HUDEP-2 (cell line): ENCODE measurements around the gene STAT6.

Experiments used
- DNase-seq, 76 experiments: peaks; one replicate each; lab custom pipeline; 2025; ENCODE audit not compliant: unreplicated experiment in 76 of 76; lab: John Stamatoyannopoulos, UW

STAT6 gene

GRCh38 chr12:57146092-57146491, 34.9 kb upstream of the STAT6 start:
- no peak for DNase-seq

GRCh38 chr12:57145460-57146059, 34.4 kb upstream of the STAT6 start:
- DNase-seq = no peak

- DNase-seq = no peak
Measured at GRCh38 chr12:57143454-57143853, 32.3 kb upstream of the STAT6 start.

GRCh38 chr12:57142727-57143126, 31.6 kb upstream of the STAT6 start:
- no peak for DNase-seq

GRCh38 chr12:57142121-57142520, 31.0 kb upstream of the STAT6 start:
- DNase-seq = no peak

GRCh38 chr12:57141249-57141648, 30.1 kb upstream of the STAT6 start:
- DNase-seq = no peak

- no peak for DNase-seq
Measured at GRCh38 chr12:57139796-57140649, 28.9 kb upstream of the STAT6 start.

GRCh38 chr12:57138526-57139272, 27.5 kb upstream of the STAT6 start:
- peak in 10 of 76 experiments; percentile 6 to 49 (median 16) for DNase-seq

- DNase-seq = no peak
Measured at GRCh38 chr12:57135527-57136326, 24.6 kb upstream of the STAT6 start.

GRCh38 chr12:57134949-57135348, 23.8 kb upstream of the STAT6 start:
- DNase-seq = no peak

GRCh38 chr12:57133916-57134315, 22.8 kb upstream of the STAT6 start:
- DNase-seq = no peak

- DNase-seq = no peak
Measured at GRCh38 chr12:57133013-57133569, 21.9 kb upstream of the STAT6 start.

- no peak for DNase-seq
Measured at GRCh38 chr12:57131896-57132744, 21.0 kb upstream of the STAT6 start.

- no peak for DNase-seq
Measured at GRCh38 chr12:57130941-57131340, 19.8 kb upstream of the STAT6 start.

- DNase-seq = no peak
Measured at GRCh38 chr12:57129889-57130288, 18.7 kb upstream of the STAT6 start.

- DNase-seq = no peak
Measured at GRCh38 chr12:57129321-57129842, 18.2 kb upstream of the STAT6 start.

- no peak for DNase-seq
Measured at GRCh38 chr12:57128519-57129247, 17.5 kb upstream of the STAT6 start.

- peak in 17 of 76 experiments; percentile 6 to 46 (median 23) for DNase-seq
Measured at GRCh38 chr12:57127726-57128518, 16.8 kb upstream of the STAT6 start, which contains the start of gene LRP1. Gene LRP1, plus strand, starts transcription at chr12:57128483. Its CDS starts 482 bp downstream, at chr12:57128965.
